Measurements from ENCODE around the gene THSD7B. TPM values are rescaled to one million over a fixed set of nuclear protein-coding genes. Genes with fewer than 3 reads are reported as not detected.

The THSD7B gene
- total and polyA plus RNA-seq, 10 of the 15 experiments (the other 5 are each of a cell fraction or from before 2014, with no cell fraction given): 0.03 to 0.56 (median 0.28) TPM

GRCh38 chr2:137115081-137115794 is 349.9 kb downstream of the THSD7B start:
- CTCF ChIA-PET: interaction anchor here (2.3 kb wide), 1 partner anchor 58 kb away, joined by 8 read pairs; no protein-coding TSS in a partner anchor
- BruUV-seq (replicated peaks): no TSS peak

More at GRCh38 chr2:137115081-137115794, 349.9 kb downstream of the THSD7B start:
- TF ChIP-seq KLF5 (IDR thresholded peaks at IDR 0.05; ENCODE audit: partially characterized antibody) (no peak), IRF5 (IDR thresholded peaks at IDR 0.05; ENCODE audit: borderline replicate concordance) (no peak), FOXK2 (IDR thresholded peaks at IDR 0.05) (no peak), MLLT1 (IDR thresholded peaks at IDR 0.05) (no peak), WRNIP1 (IDR thresholded peaks at IDR 0.05; ENCODE audit: borderline replicate concordance, low read depth, low read length) (no peak), HDGF (IDR thresholded peaks at IDR 0.05) (no peak)
- POLR2A ChIA-PET: no interaction called here
- SMC1A ChIA-PET (ENCODE audit: uncharacterized antibody, unreplicated experiment): interaction anchor here (0.9 kb wide), 1 partner anchor 13 kb away, joined by 4 read pairs; no protein-coding TSS in a partner anchor
- Histone ChIP-seq H3K9ac (ENCODE audit: control insufficient read depth, insufficient read depth, low read length) (no peak overlapping the region), H3K36me3 (ENCODE audit: control insufficient read depth in 2 of 2, insufficient read depth in 2 of 2, low read length in 1 of 2) (no peaks in the 10 kb centered on the region), H3K4me2 (ENCODE audit: control insufficient read depth, insufficient read depth) (no peak overlapping the region), H2AFZ (ENCODE audit: control insufficient read depth, low read depth, low read length) (no peak overlapping the region), H4K20me1 (ENCODE audit: control insufficient read depth, insufficient read depth) (no peaks in the 10 kb centered on the region), H3K4me1 (ENCODE audit: control insufficient read depth, insufficient read depth, low read length) (no peaks in the 10 kb centered on the region), H3K4me3 (no peak overlapping the region), H3K27me3 (replicated peaks in 1 of 2; ENCODE audit: control insufficient read depth in 2 of 2, insufficient read depth in 2 of 2, low read length in 1 of 2) (no peaks in the 10 kb centered on the region), H3K27ac (ENCODE audit: control insufficient read depth, insufficient read depth) (no peak overlapping the region), H3K9me3 (replicated peaks; ENCODE audit: control insufficient read depth, insufficient read depth, low read length) (no peaks in the 10 kb centered on the region), H3K79me2 (ENCODE audit: control insufficient read depth, insufficient read depth, low read length) (no peaks in the 10 kb centered on the region)
- 51% methylated on average over 9 of the region's 10 CpGs for WGBS (ENCODE audit: insufficient coverage, insufficient replicate concordance, low lambda C conversion rate, missing lambda C conversion rate)
- in situ Hi-C loops (cut with MboI): no loop called here
- ATAC-seq (no peak), FAIRE-seq (no peak), DNase-seq (ENCODE audit: low read depth, low spot score) (no peak)
- RAD21 ChIA-PET (ENCODE audit: unreplicated experiment): no interaction called here
- intact Hi-C loops (cut with micrococcal nuclease; ENCODE audit: unreplicated experiment): no loop called here
